Measurements from ENCODE around the gene YBX1. TPM values are rescaled to one million over a fixed set of nuclear protein-coding genes. Genes with fewer than 3 reads are reported as not detected.

The YBX1 gene
- total RNA-seq (2014; rRNA removed) = 1,259 and 1,468 TPM in 2 replicates
- Bru-seq, nascent RNA = percentile 98 among the genes with signal in this experiment
- percentile 97 among the genes with signal in this experiment for BruChase-seq, experiment 1, labeled RNA remaining after a 6-hour chase
- BruChase-seq, experiment 2, labeled RNA remaining after a 2-hour chase = percentile 97 among the genes with signal in this experiment
- long read RNA-seq, transcript YBX1-203 (7 exons, 1,524 nt) = minor isoform, 5 of 291 reads
- long read RNA-seq, transcript YBX1-201 (8 exons, 1,514 nt) = major isoform, 234 of 291 reads
- long read RNA-seq, partial matches to known transcripts = 46 of 291 reads
- long read RNA-seq, other reads (novel, unspliced or antisense) = 6 of 291 reads

- peaks cover 37% of the 10 kb centered on the region for H4K20me1 ChIP-seq (ENCODE audit: low read length)
- H3K4me2 ChIP-seq (ENCODE audit: low read length) = peak within 1 kb of the TSS; percentile 92
- H2AFZ ChIP-seq (ENCODE audit: low read length) = peak within 1 kb of the TSS; percentile 68
- peaks cover 32% of the 10 kb centered on the region for H3K36me3 ChIP-seq (ENCODE audit: low read depth, low read length)
- H3K4me1 ChIP-seq (ENCODE audit: insufficient read depth, low read length) = peaks cover 38% of the 10 kb centered on the region
- ATAC-seq (peak; percentile 89), DNase-seq (peak; percentile 98)
- no peak for TF ChIP-seq EZH2phosphoT487 (IDR thresholded peaks at IDR 0.05; ENCODE audit: borderline replicate concordance, low read length)
- TF ChIP-seq CTCF (conservative IDR thresholded peaks at IDR 0.05; ENCODE audit: low read depth, low read length) = no peak
- TF ChIP-seq EZH2 (IDR thresholded peaks at IDR 0.05; ENCODE audit: low read length, unreplicated experiment) = no peak
- H3F3A ChIP-seq (ENCODE audit: low read length, unreplicated experiment) = no peaks in the 10 kb centered on the region
- H3K79me2 ChIP-seq (ENCODE audit: low read length) = peaks cover 64% of the 10 kb centered on the region
- H3K27me3 ChIP-seq (ENCODE audit: low read length) = no peaks in the 10 kb centered on the region
- intact Hi-C loops (cut with micrococcal nuclease) = loop anchor here (2.0 to 5.0 kb wide), 2 partner anchors 23 to 340 kb away; partner anchors contain the start of gene PPIH
- ChIA-PET POLR2A (ENCODE audit: unreplicated experiment) (interaction anchor here (0.5 to 0.7 kb wide), 8 partner anchors 55 to 839 kb away, joined by 3 to 5 read pairs (median 4); partner anchors contain the start of gene CCDC30), CTCF (interaction anchor here (0.6 kb wide), 1 partner anchor 814 kb away, joined by 4 read pairs; no protein-coding TSS in a partner anchor)
- no TSS peak for BruUV-seq (replicated peaks)
- no peaks in the 10 kb centered on the region for H3K9me3 ChIP-seq (ENCODE audit: low read length)
- H3K9ac ChIP-seq (ENCODE audit: low read length) = peak within 1 kb of the TSS; percentile 96
- H3K4me3 ChIP-seq (ENCODE audit: low read length) = peak within 1 kb of the TSS; percentile 79
- peak within 1 kb of the TSS; percentile 68 for H3K27ac ChIP-seq (ENCODE audit: low read length)
- H3K9me2 ChIP-seq (replicated peaks; ENCODE audit: low read length) = no peaks in the 10 kb centered on the region
Measured at GRCh38 chr1:42681741-42682483, at the start of gene YBX1. TSS of gene YBX1 (plus strand) at chr1:42682418. CDS start at chr1:42682566, 148 bp downstream.

- H3K9me3 ChIP-seq (ENCODE audit: low read length) = no peaks in the 10 kb centered on the region
- no peak overlapping the region for H3K9ac ChIP-seq (ENCODE audit: low read length)
- no peaks in the 10 kb centered on the region for H3F3A ChIP-seq (ENCODE audit: low read length, unreplicated experiment)
- CTCF ChIA-PET = no interaction called here
- intact Hi-C loops (cut with micrococcal nuclease) = no loop called here
- H2AFZ ChIP-seq (ENCODE audit: low read length) = no peak overlapping the region
- no peaks in the 10 kb centered on the region for H3K9me2 ChIP-seq (replicated peaks; ENCODE audit: low read length)
- DNase-seq (no peak), ATAC-seq (no peak)
- no TSS peak for BruUV-seq (replicated peaks)
- POLR2A ChIA-PET (ENCODE audit: unreplicated experiment) = no interaction called here
- H3K4me3 ChIP-seq (ENCODE audit: low read length) = no peak overlapping the region
- TF ChIP-seq EZH2 (IDR thresholded peaks at IDR 0.05; ENCODE audit: low read length, unreplicated experiment) = no peak
- no peak overlapping the region for H3K4me2 ChIP-seq (ENCODE audit: low read length)
- no peak overlapping the region for H3K27ac ChIP-seq (ENCODE audit: low read length)
- H3K79me2 ChIP-seq (ENCODE audit: low read length) = no peaks in the 10 kb centered on the region
- H3K36me3 ChIP-seq (ENCODE audit: low read depth, low read length) = no peaks in the 10 kb centered on the region
- no peaks in the 10 kb centered on the region for H4K20me1 ChIP-seq (ENCODE audit: low read length)
- H3K4me1 ChIP-seq (ENCODE audit: insufficient read depth, low read length) = no peaks in the 10 kb centered on the region
- no peaks in the 10 kb centered on the region for H3K27me3 ChIP-seq (ENCODE audit: low read length)
Measured at GRCh38 chr1:42639116-42639515, 43.1 kb upstream of the YBX1 start.

- Histone ChIP-seq H3K9me3 (ENCODE audit: low read length) (no peaks in the 10 kb centered on the region), H3K36me3 (ENCODE audit: low read depth, low read length) (no peaks in the 10 kb centered on the region), H4K20me1 (ENCODE audit: low read length) (no peaks in the 10 kb centered on the region), H3K9ac (ENCODE audit: low read length) (no peak overlapping the region), H2AFZ (ENCODE audit: low read length) (no peak overlapping the region), H3K27me3 (ENCODE audit: low read length) (0 out of 2 replicates have a peak, but pooled peaks cover 7% of the 10 kb centered on the region), H3K4me3 (ENCODE audit: low read length) (no peak overlapping the region), H3K9me2 (replicated peaks; ENCODE audit: low read length) (no peaks in the 10 kb centered on the region; the same call in 1 of the 2 replicates), H3F3A (ENCODE audit: low read length, unreplicated experiment) (no peaks in the 10 kb centered on the region), H3K79me2 (ENCODE audit: low read length) (no peaks in the 10 kb centered on the region), H3K4me2 (ENCODE audit: low read length) (no peak overlapping the region), H3K27ac (ENCODE audit: low read length) (no peak overlapping the region), H3K4me1 (ENCODE audit: insufficient read depth, low read length) (no peaks in the 10 kb centered on the region)
- ATAC-seq (no peak), DNase-seq (no peak)
- intact Hi-C loops (cut with micrococcal nuclease) = no loop called here
- ChIA-PET POLR2A (ENCODE audit: unreplicated experiment) (no interaction called here), CTCF (no interaction called here)
- no TSS peak for BruUV-seq (replicated peaks)
- TF ChIP-seq CTCF (conservative IDR thresholded peaks at IDR 0.05; ENCODE audit: low read depth, low read length) = no peak
- no peak for TF ChIP-seq EZH2 (IDR thresholded peaks at IDR 0.05; ENCODE audit: low read length, unreplicated experiment)
- no peak for TF ChIP-seq EZH2phosphoT487 (IDR thresholded peaks at IDR 0.05; ENCODE audit: borderline replicate concordance, low read length)
Measured at GRCh38 chr1:42646056-42646455, 36.2 kb upstream of the YBX1 start.
